K562 (cell line): Measurements from ENCODE around the gene MRPL38. TPM values are rescaled to one million over a fixed set of nuclear protein-coding genes. Genes with fewer than 3 reads are reported as not detected.
A peak's percentile ranks its signal among the peaks of the same experiment; 100 is the strongest.

ENCODE experiments used
- ATAC-seq: fragments of 200-7000 bp; cut with Tn5 transposase; 3 replicates; pipeline ENCODE4 v1.9.1; 2020; ENCODE audit warnings: moderate library complexity
- BruUV-seq: library from RNA; stranded (reverse); fragments of 400-500 nt; replicated peaks from 2 replicates; lab custom pipeline; 2021; lab: Mats Ljungman, UMichigan
- CTCF ChIA-PET: fragments of 300-600 bp; formaldehyde crosslinking; extraction: SDS; loops from one replicate; lab custom pipeline; 2021; ENCODE audit warnings: low intra/inter-chr PET ratio; lab: Yijun Ruan, JAX
- POLR2A ChIA-PET: fragments of 300-600, 350-650 bp; sonication (Branson Sonifier 250); formaldehyde crosslinking; extraction: SDS; loops from one replicate; lab custom pipeline; 2021; ENCODE audit warnings: antibody characterized with exemption, inconsistent platforms; lab: Yijun Ruan, JAX
- DNase-seq, 4 experiments: peaks; one replicate each; pipeline versions ENCODE4 v3.0.0 to v3.0.0-alpha.2; 2011 to 2018; ENCODE audit warnings: low spot score in 3 of 4, mixed read lengths in 3 of 4; ENCODE audit errors: extremely low read depth in 1 of 4
- FAIRE-seq: peaks from 2 replicates; lab custom pipeline; 2011; peaks lifted over from hg19 to GRCh38; lab: Jason Lieb, UNC
- H2AFZ ChIP-seq: 2 replicates; pipeline ENCODE4 v1.6.0; 2011; ENCODE audit warnings: low read depth, low read length, control low read depth, inconsistent platforms
- H3K27ac ChIP-seq: fragments of 200-600 bp; 3 replicates; pipeline ENCODE4 v1.8.0; 2011; ENCODE audit warnings: low read depth, mild to moderate bottlenecking, control low read depth, inconsistent platforms, low read length, moderate library complexity, mixed read lengths; ENCODE audit errors: extremely low read depth
- H3K27me3 ChIP-seq, 2 experiments: fragments of 300-600 bp in 1 of 2; 2 replicates in 1 of 2; 3 replicates in 1 of 2; pipeline versions ENCODE4 v1.6.0 to v1.8.0; 2011; ENCODE audit warnings: inconsistent platforms in 2 of 2, low read length in 2 of 2, mild to moderate bottlenecking in 1 of 2, mixed read lengths in 1 of 2, moderate library complexity in 1 of 2; ENCODE audit not compliant: control insufficient read depth in 2 of 2, insufficient read depth in 2 of 2
- H3K36me3 ChIP-seq: fragments of 300-600 bp; 3 replicates; pipeline ENCODE4 v1.8.0; 2011; ENCODE audit warnings: mild to moderate bottlenecking, low read length, inconsistent platforms; ENCODE audit not compliant: control insufficient read depth, insufficient read depth
- H3K4me1 ChIP-seq, 2 experiments: fragments of 200-600 bp in 1 of 2; replicated peaks in 1 of 2; 2 replicates in 1 of 2; 3 replicates in 1 of 2; pipeline versions ENCODE4 v1.5.1 to v1.8.0; 2011; ENCODE audit warnings: inconsistent platforms in 2 of 2, low read length in 2 of 2, mild to moderate bottlenecking in 1 of 2, mixed read lengths in 1 of 2, moderate library complexity in 1 of 2; ENCODE audit not compliant: control insufficient read depth in 2 of 2, insufficient read depth in 2 of 2
- H3K4me2 ChIP-seq: 2 replicates; pipeline ENCODE4 v1.6.1; 2011; ENCODE audit warnings: low read length, control low read depth, inconsistent platforms, mixed read lengths; ENCODE audit not compliant: insufficient read depth
- H3K4me3 ChIP-seq: fragments of 200-600 bp; sonication (generic), shearing (Covaris generic); 2 replicates; pipeline ENCODE4 v1.5.1; 2016; ENCODE audit warnings: control low read depth, inconsistent platforms
- H3K79me2 ChIP-seq: fragments of 200-600 bp; 3 replicates; pipeline ENCODE4 v1.8.0; 2011; ENCODE audit warnings: low read length, inconsistent platforms; ENCODE audit not compliant: control insufficient read depth, insufficient read depth
- H3K9ac ChIP-seq, 2 experiments: 2 replicates each; pipeline versions ENCODE4 v1.6.0 to v1.6.1; 2011; ENCODE audit warnings: low read depth in 2 of 2, low read length in 2 of 2, control low read depth in 1 of 2, inconsistent platforms in 1 of 2, mild to moderate bottlenecking in 1 of 2, mixed read lengths in 1 of 2; ENCODE audit not compliant: insufficient read depth in 1 of 2
- H3K9me1 ChIP-seq: one replicate; pipeline ENCODE4 v1.6.0; 2011; ENCODE audit warnings: inconsistent platforms, mild to moderate bottlenecking, low read length, moderate library complexity; ENCODE audit not compliant: control insufficient read depth, insufficient read depth
- H3K9me3 ChIP-seq: replicated peaks from 2 replicates; pipeline ENCODE4 v1.5.1; 2011; ENCODE audit warnings: low read depth, low read length, inconsistent platforms; ENCODE audit not compliant: control insufficient read depth, insufficient read depth
- H4K20me1 ChIP-seq: replicated peaks from 2 replicates; pipeline ENCODE4 v1.6.1; 2011; ENCODE audit warnings: low read length, inconsistent platforms, mixed read lengths; ENCODE audit not compliant: control insufficient read depth, insufficient read depth
- E2F6 ChIP-seq, 2 experiments: IDR thresholded peaks; 2 replicates each; pipeline ENCODE4 v1.6.1; 2011; ENCODE audit warnings: borderline replicate concordance in 1 of 2, control low read depth in 1 of 2, low read depth in 1 of 2, low read length in 1 of 2, mild to moderate bottlenecking in 1 of 2, mixed read lengths in 1 of 2, moderate library complexity in 1 of 2; ENCODE audit not compliant: insufficient read depth in 1 of 2, insufficient read length in 1 of 2, poor library complexity in 1 of 2, severe bottlenecking in 1 of 2; ENCODE audit errors: extremely low read depth in 1 of 2
- FOXJ2 ChIP-seq: fragments of 200-800 bp; sonication (Bioruptor generic); IDR thresholded peaks from 2 replicates; pipeline ENCODE4 v1.6.1; 2016; ENCODE audit warnings: missing genetic modification characterization, missing compliant biosample characterization
- MYC ChIP-seq, 2 experiments: fragments of 250-450 bp in 1 of 2; sonication (Bioruptor Pico) in 1 of 2; IDR thresholded peaks; 2 replicates each; pipeline versions ENCODE4 v1.5.1 to v1.6.1; 2012 to 2021; ENCODE audit warnings: low read depth in 2 of 2, borderline replicate concordance in 1 of 2, improper control_type of control experiment in 1 of 2, low read length in 1 of 2, mild to moderate bottlenecking in 1 of 2, moderate library complexity in 1 of 2
- NFIC ChIP-seq: fragments of 450-650 bp; IDR thresholded peaks from 2 replicates; pipeline ENCODE4 v1.6.1; 2017; ENCODE audit warnings: mild to moderate bottlenecking, inconsistent platforms
- NONO ChIP-seq, 2 experiments: fragments of 200-400 bp in 1 of 2; fragments of 450-650 bp in 1 of 2; formaldehyde crosslinking in 1 of 2; IDR thresholded peaks; 2 replicates each; pipeline ENCODE4 v1.6.1; 2017; ENCODE audit warnings: low read depth in 2 of 2, mild to moderate bottlenecking in 2 of 2, moderate library complexity in 2 of 2, low read length in 1 of 2
- NR1H2 ChIP-seq: sonication (generic); formaldehyde crosslinking; IDR thresholded peaks from 2 replicates; pipeline ENCODE4 v1.4.0; 2020; ENCODE audit warnings: mild to moderate bottlenecking, missing genetic modification reagents
- POLR2A ChIP-seq: fragments of 450-650 bp; conservative IDR thresholded peaks from 2 replicates; pipeline ENCODE4 v1.6.1; 2016
- POLR2G ChIP-seq: fragments of 200-400 bp; formaldehyde crosslinking; IDR thresholded peaks from 2 replicates; pipeline ENCODE4 v1.6.1; 2017; ENCODE audit warnings: low read depth, mild to moderate bottlenecking, antibody characterized with exemption, low read length, moderate library complexity
- RBFOX2 ChIP-seq: fragments of 200-400 bp; formaldehyde crosslinking; IDR thresholded peaks from 2 replicates; pipeline ENCODE4 v1.6.1; 2017; ENCODE audit warnings: low read depth, mild to moderate bottlenecking, low read length, moderate library complexity
- RBM34 ChIP-seq: fragments of 200-400 bp; formaldehyde crosslinking; IDR thresholded peaks from 2 replicates; pipeline ENCODE4 v1.6.1; 2018; ENCODE audit warnings: low read length, borderline replicate concordance; ENCODE audit not compliant: insufficient read depth
- TEAD4 ChIP-seq, 2 experiments: sonication (generic) in 1 of 2; formaldehyde crosslinking in 1 of 2; IDR thresholded peaks; 2 replicates each; pipeline versions ENCODE4 v1.6.1 to v1.8.0; 2012 to 2022; ENCODE audit warnings: borderline replicate concordance in 1 of 2, inconsistent platforms in 1 of 2, low read length in 1 of 2, mild to moderate bottlenecking in 1 of 2, missing genetic modification reagents in 1 of 2
- ZBTB7A ChIP-seq: IDR thresholded peaks from 2 replicates; pipeline ENCODE4 v1.6.1; 2011; ENCODE audit warnings: low read depth, mild to moderate bottlenecking, low read length, moderate library complexity, borderline replicate concordance; ENCODE audit not compliant: control insufficient read depth
- ZNF316 ChIP-seq: fragments of 450-650 bp; IDR thresholded peaks from 2 replicates; pipeline ENCODE4 v1.6.1; 2016
- ZNF785 ChIP-seq: fragments of 250-450 bp; sonication (Bioruptor Pico); IDR thresholded peaks from 2 replicates; pipeline ENCODE4 v1.4.0; 2020; ENCODE audit warnings: mild to moderate bottlenecking
- WGBS: fragments of 100-300 bp; shearing (Covaris generic); methylation state at CpG from one replicate; pipeline ENCODE4 v1.1.6; 2016; ENCODE audit warnings: low coverage, mixed read lengths; ENCODE audit not compliant: insufficient coverage; ENCODE audit errors: missing lambda C conversion rate; 5-methylcytosine and 5-hydroxymethylcytosine counted together
- in situ Hi-C: fragments of 300-500 bp; cut with MboI; formaldehyde crosslinking; loops from 4 replicates; pipeline ENCODE4 v1.15.0; 2018; ENCODE audit warnings: inconsistent platforms, mixed read lengths
- intact Hi-C: fragments of 100-400 bp; cut with micrococcal nuclease; formaldehyde crosslinking; loops from 2 replicates; pipeline ENCODE4 v1.14.2; 2022
- polyA plus RNA-seq, 8 experiments: library from polyadenylated mRNA; depleted of rRNA in 4 of 8; stranded (reverse) in 5 of 8; unstranded in 3 of 8; fragments of >200 nt; fragmentation: Nextera tagmentation in 2 of 8; fragmentation: Illumina TruSeq in 1 of 8; extraction: Ambion mirVana in 2 of 8; extraction: Trizol in 1 of 8; gene quantifications; 2 replicates each; pipeline versions ENCODE4 v1.2.1 to v1.2.3, GENCODE V29; 2011 to 2014; ENCODE audit warnings: inconsistent platforms in 1 of 8, missing spikeins in 1 of 8
- total RNA-seq, 7 experiments: library from RNA; depleted of rRNA in 6 of 7; stranded (reverse); fragments of >200 nt in 6 of 7; fragmentation: Illumina TruSeq in 2 of 7; extraction: Trizol in 2 of 7; gene quantifications; 2 replicates each; pipeline versions ENCODE4 v1.2.1 to v1.2.3, GENCODE V29; 2011 to 2021; ENCODE audit warnings: low replicate concordance in 1 of 7
- TF ChIP-seq, protein P1 (sequence below), 2 experiments: fragments of 450-650 bp in 1 of 2; sonication (generic) in 1 of 2; formaldehyde crosslinking in 1 of 2; IDR thresholded peaks in 1 of 2; conservative IDR thresholded peaks in 1 of 2; 2 replicates each; pipeline versions ENCODE4 v1.6.1 to v1.8.1; 2016 to 2023; ENCODE audit warnings: mild to moderate bottlenecking in 2 of 2, moderate library complexity in 2 of 2, inconsistent platforms in 1 of 2, missing genetic modification reagents in 1 of 2
- TF ChIP-seq, protein P2 (sequence below): sonication (generic); formaldehyde crosslinking; IDR thresholded peaks from 2 replicates; pipeline ENCODE4 v1.9.0; 2022; ENCODE audit warnings: mild to moderate bottlenecking, missing genetic modification reagents

The MRPL38 gene
- total and polyA plus RNA-seq, 9 of the 15 experiments (the other 6 are each of a cell fraction or from before 2014, with no cell fraction given), result 4.5 to 154 (median 48.5) TPM

- peak; percentile 73 for FAIRE-seq
- H3K36me3 ChIP-seq, result no peaks in the 10 kb centered on the region
- peaks cover 3 to 61% of the 10 kb centered on the region in 2 experiments; a peak in 3 of 5 replicates for H3K4me1 ChIP-seq
- intact Hi-C loops (no loop called here), in situ Hi-C loops (no loop called here)
- peak; percentile 73 to 91 (median 86) for DNase-seq
- BruUV-seq, result no TSS peak
- peak; percentile 90 for ATAC-seq
- no peaks in the 10 kb centered on the region for H4K20me1 ChIP-seq
- ChIA-PET POLR2A (interaction anchor here (0.6 to 15.8 kb wide), 9 partner anchors 14 to 393 kb away, joined by 3 to 169 read pairs (median 4); partner anchors contain the start of gene TRIM65), CTCF (no interaction called here)
- no peaks in the 10 kb centered on the region for H3K79me2 ChIP-seq
- no peaks in the 10 kb centered on the region for H3K9me1 ChIP-seq
- WGBS, result 13% methylated on average over 40 of the region's 87 CpGs
- peak within 1 kb of the TSS; percentile 44; the same call in 1 of the 3 replicates for H3K27ac ChIP-seq
- no peaks in the 10 kb centered on the region for H3K9me3 ChIP-seq
- peak within 1 kb of the TSS; percentile 45 for H3K4me3 ChIP-seq
- peak within 1 kb of the TSS; percentile 76 for H3K4me2 ChIP-seq
- peak within 1 kb of the TSS; percentile 97 for H2AFZ ChIP-seq
- H3K9ac ChIP-seq, result peak within 1 kb of the TSS; percentile 58 to 93
- H3K27me3 ChIP-seq, result no peaks in the 10 kb centered on the region
- TF ChIP-seq NFIC (peak; percentile 71), E2F6 (IDR thresholded peaks at IDR 0.05; ENCODE audit: borderline replicate concordance in 1 of 2, extremely low read depth in 1 of 2, insufficient read depth in 1 of 2, insufficient read length in 1 of 2, low read depth in 1 of 2, low read length in 1 of 2, poor library complexity in 1 of 2, severe bottlenecking in 1 of 2) (peak; percentile 7 to 44), TEAD4 (IDR thresholded peaks at IDR 0.05; ENCODE audit: low read length) (0 out of 2 replicates have a peak, but pooled peaks have one; percentile 17), TEAD4 (CRISPR knock-in tag; IDR thresholded peaks at IDR 0.05; ENCODE audit: borderline replicate concordance) (no peak), POLR2A (0 out of 2 replicates have a peak, but pooled peaks have one; percentile 35), ZNF785 (no peak), MYC (IDR thresholded peaks at IDR 0.05; ENCODE audit: low read depth, low read length) (0 out of 2 replicates have a peak, but pooled peaks have one; percentile 1), MYC (CRISPR knock-in tag; IDR thresholded peaks at IDR 0.05; ENCODE audit: borderline replicate concordance, low read depth) (no peak), ZBTB7A (peak; percentile 62; the same call in 1 of the 2 replicates), RBFOX2 (peak; percentile 66; the same call in 1 of the 2 replicates), NR1H2 (CRISPR knock-in tag) (0 out of 2 replicates have a peak, but pooled peaks have one; percentile 40), FOXJ2 (tag) (no peak), POLR2G (peak; percentile 76), NONO (IDR thresholded peaks at IDR 0.05; ENCODE audit: low read depth in 2 of 2, low read length in 1 of 2) (0 out of 4 replicates have a peak, but pooled peaks of 1 of the 2 experiments have one; percentile 4), ZNF316 (peak; percentile 59; the same call in 1 of the 2 replicates), RBM34 (no peak)
- TF ChIP-seq, protein P1, sequence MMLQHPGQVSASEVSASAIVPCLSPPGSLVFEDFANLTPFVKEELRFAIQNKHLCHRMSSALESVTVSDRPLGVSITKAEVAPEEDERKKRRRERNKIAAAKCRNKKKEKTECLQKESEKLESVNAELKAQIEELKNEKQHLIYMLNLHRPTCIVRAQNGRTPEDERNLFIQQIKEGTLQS (IDR thresholded peaks at IDR 0.05), result no peak
- TF ChIP-seq, protein P1 (CRISPR knock-in tag; conservative IDR thresholded peaks at IDR 0.05), result no peak
- TF ChIP-seq, protein P2, sequence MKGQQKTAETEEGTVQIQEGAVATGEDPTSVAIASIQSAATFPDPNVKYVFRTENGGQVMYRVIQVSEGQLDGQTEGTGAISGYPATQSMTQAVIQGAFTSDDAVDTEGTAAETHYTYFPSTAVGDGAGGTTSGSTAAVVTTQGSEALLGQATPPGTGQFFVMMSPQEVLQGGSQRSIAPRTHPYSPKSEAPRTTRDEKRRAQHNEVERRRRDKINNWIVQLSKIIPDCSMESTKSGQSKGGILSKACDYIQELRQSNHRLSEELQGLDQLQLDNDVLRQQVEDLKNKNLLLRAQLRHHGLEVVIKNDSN, result no peak
Observed at GRCh38 chr17:75878174-75878998, 26.3 kb downstream of the MRPL38 start, which contains the start of gene TRIM47. TSS of gene TRIM47 (minus strand) at chr17:75878581. CDS start at chr17:75878548, 33 bp downstream.
